Muscle of arm (tissue), 12 donors: ENCODE measurements around the gene SDR42E2. TPM values are rescaled to one million over a fixed set of nuclear protein-coding genes. Genes with fewer than 3 reads are reported as not detected.

Experiments used
- polyA plus RNA-seq, 12 donors: library from polyadenylated mRNA; unstranded; fragments of 120-200 nt; gene quantifications; one replicate each; pipeline ENCODE4 v1.2.1, GENCODE V29; 2013; ENCODE audit not compliant: insufficient read length in 12 of 12

SDR42E2 gene
- polyA plus RNA-seq, 12 donors: 0.05 to 0.18 (median 0.08) TPM; not detected in 3

Other genes starting within 250 kb of the SDR42E2 start
- gene UQCRC2, start 209.1 kb upstream of the SDR42E2 start, polyA plus RNA-seq: 100 to 1,000 TPM in 11 of 12 donors, not detected in 1; 185 to 362 (median 285) TPM
- gene PDZD9, start 161.4 kb upstream of the SDR42E2 start, polyA plus RNA-seq: under 1 TPM in 8 of 12 donors, not detected in 4; 0.17 to 0.49 (median 0.33) TPM
- gene MOSMO, start 154.4 kb upstream of the SDR42E2 start, polyA plus RNA-seq: 10 to 100 TPM in 11 of 12 donors, not detected in 1; 10.5 to 20.3 (median 15.8) TPM
- gene VWA3A, start 70.0 kb upstream of the SDR42E2 start, polyA plus RNA-seq: under 1 TPM in 8 of 12 donors, not detected in 4; 0.04 to 0.57 (median 0.34) TPM
- 10 to 100 TPM; 33.3 to 93.3 (median 53.7) TPM for gene EEF2K, start 43.8 kb downstream of the SDR42E2 start, polyA plus RNA-seq
- 10 to 100 TPM in 11 of 12 donors, not detected in 1; 34.5 to 57.3 (median 39.9) TPM for gene POLR3E, start 134.9 kb downstream of the SDR42E2 start, polyA plus RNA-seq
- 10 to 100 TPM in 11 of 12 donors, not detected in 1; 13.7 to 26.3 (median 19.1) TPM for gene CDR2, start 212.1 kb downstream of the SDR42E2 start, polyA plus RNA-seq